T-helper 2 cell treated with Interferon-gamma antibody and Interleukin-4, amounts not matched to agents 100 ng/mL and 5 ng/mL, for 36 hours (primary cell): Measurements from ENCODE around the gene PRDM12. TPM values are rescaled to one million over a fixed set of nuclear protein-coding genes. Genes with fewer than 3 reads are reported as not detected.

Source experiments
- intact Hi-C: fragments of 100-400 bp; cut with micrococcal nuclease; formaldehyde crosslinking; loops from one replicate; pipeline ENCODE4 v1.15.1; 2023
- total RNA-seq: library from RNA; stranded (reverse); gene quantifications from 2 replicates; pipeline ENCODE4 v1.2.3, GENCODE V29; 2022

PRDM12 gene
- total RNA-seq, 1 donor from 2014 or later: not detected

- intact Hi-C loops: no loop called here
Observed at GRCh38 chr9:130687615-130688014, 23.2 kb downstream of the PRDM12 start.

GRCh38 chr9:130688072-130688471, 23.7 kb downstream of the PRDM12 start:
- intact Hi-C loops: no loop called here

GRCh38 chr9:130689572-130689936, 25.2 kb downstream of the PRDM12 start:
- intact Hi-C loops: no loop called here

- intact Hi-C loops: loop anchor here (5.0 to 10.0 kb wide), 2 partner anchors 113 to 435 kb away; partner anchors contain the start of genes FUBP3 and NUP214
Observed at GRCh38 chr9:130689937-130690700, 25.7 kb downstream of the PRDM12 start.

- intact Hi-C loops: loop anchor here (5.0 to 10.0 kb wide), 2 partner anchors 115 to 432 kb away; partner anchors contain the start of genes FUBP3 and NUP214
Observed at GRCh38 chr9:130692321-130692720, 27.9 kb downstream of the PRDM12 start.

GRCh38 chr9:130693101-130693425, 28.7 kb downstream of the PRDM12 start:
- intact Hi-C loops: loop anchor here (1.0 to 10.0 kb wide), 4 partner anchors 11 to 432 kb away; partner anchors contain the start of genes FUBP3 and NUP214

GRCh38 chr9:130693426-130694191, 29.2 kb downstream of the PRDM12 start, which contains the start of gene EXOSC2:
Gene EXOSC2, plus strand, starts transcription at chr9:130693780. Its CDS starts 12 bp downstream, at chr9:130693792.
- intact Hi-C loops: loop anchor here (1.0 to 10.0 kb wide), 4 partner anchors 11 to 431 kb away; partner anchors contain the start of genes FUBP3 and NUP214

- intact Hi-C loops: loop anchor here (5.0 to 10.0 kb wide), 2 partner anchors 117 to 431 kb away; partner anchors contain the start of genes FUBP3 and NUP214
Observed at GRCh38 chr9:130694205-130694604, 29.8 kb downstream of the PRDM12 start.

- intact Hi-C loops: loop anchor here (10.0 kb wide), 1 partner anchor 429 kb away; the partner anchor contains the start of gene NUP214
Observed at GRCh38 chr9:130696139-130696650, 31.8 kb downstream of the PRDM12 start.

- intact Hi-C loops: loop anchor here (10.0 kb wide), 1 partner anchor 428 kb away; the partner anchor contains the start of gene NUP214
Observed at GRCh38 chr9:130696996-130697395, 32.6 kb downstream of the PRDM12 start.

GRCh38 chr9:130698514-130698913, 34.1 kb downstream of the PRDM12 start:
- intact Hi-C loops: loop anchor here (10.0 kb wide), 1 partner anchor 426 kb away; the partner anchor contains the start of gene NUP214

GRCh38 chr9:130699047-130699446, 34.7 kb downstream of the PRDM12 start:
- intact Hi-C loops: loop anchor here (10.0 kb wide), 1 partner anchor 426 kb away; the partner anchor contains the start of gene NUP214

GRCh38 chr9:130701059-130702022, 36.9 kb downstream of the PRDM12 start:
- intact Hi-C loops: loop anchor here (2.0 to 10.0 kb wide), 2 partner anchors 239 to 343 kb away; no protein-coding TSS in a partner anchor

- intact Hi-C loops: loop anchor here (10.0 kb wide), 1 partner anchor 341 kb away; no protein-coding TSS in a partner anchor
Observed at GRCh38 chr9:130703501-130703900, 39.1 kb downstream of the PRDM12 start.

GRCh38 chr9:130707225-130707976, 43.0 kb downstream of the PRDM12 start:
- intact Hi-C loops: loop anchor here (1.0 to 10.0 kb wide), 2 partner anchors 156 to 337 kb away; no protein-coding TSS in a partner anchor

GRCh38 chr9:130710822-130711352, 46.5 kb downstream of the PRDM12 start:
- intact Hi-C loops: loop anchor here (10.0 kb wide), 1 partner anchor 124 kb away; the partner anchor contains the start of gene ABL1

- intact Hi-C loops: loop anchor here (10.0 kb wide), 1 partner anchor 123 kb away; the partner anchor contains the start of gene ABL1
Observed at GRCh38 chr9:130711469-130711868, 47.1 kb downstream of the PRDM12 start.

GRCh38 chr9:130712564-130713285, 48.3 kb downstream of the PRDM12 start:
- intact Hi-C loops: loop anchor here (1.0 to 10.0 kb wide), 2 partner anchors 19 to 122 kb away; partner anchors contain the start of genes ABL1 and EXOSC2
